Stomach (tissue), 4 donors: ENCODE data around the gene IL33.

Experiments used
- POLR2A ChIP-seq, 4 donors: fragments of 450-650 bp; IDR thresholded peaks; one replicate each; pipeline ENCODE4 v1.6.1; 2016; ENCODE audit warnings: antibody characterized with exemption in 4 of 4, control low read depth in 2 of 4, mild to moderate bottlenecking in 1 of 4, moderate library complexity in 1 of 4
- POLR2AphosphoS5 ChIP-seq, 3 donors: sonication (generic); formaldehyde crosslinking; IDR thresholded peaks; one replicate each; pipeline ENCODE4 v1.6.1; 2016; ENCODE audit warnings: antibody characterized with exemption in 3 of 3
- TF ChIP-seq, protein P1 (sequence below), 7 experiments: fragments of 450-650 bp in 4 of 7; fragments of 200-600 bp in 3 of 7; sonication (generic) in 3 of 7; IDR thresholded peaks; one replicate each; pipeline ENCODE4 v1.5.1; 2016 to 2019; ENCODE audit warnings: antibody characterized with exemption in 7 of 7, control low read depth in 2 of 7, mild to moderate bottlenecking in 1 of 7

DNA sequence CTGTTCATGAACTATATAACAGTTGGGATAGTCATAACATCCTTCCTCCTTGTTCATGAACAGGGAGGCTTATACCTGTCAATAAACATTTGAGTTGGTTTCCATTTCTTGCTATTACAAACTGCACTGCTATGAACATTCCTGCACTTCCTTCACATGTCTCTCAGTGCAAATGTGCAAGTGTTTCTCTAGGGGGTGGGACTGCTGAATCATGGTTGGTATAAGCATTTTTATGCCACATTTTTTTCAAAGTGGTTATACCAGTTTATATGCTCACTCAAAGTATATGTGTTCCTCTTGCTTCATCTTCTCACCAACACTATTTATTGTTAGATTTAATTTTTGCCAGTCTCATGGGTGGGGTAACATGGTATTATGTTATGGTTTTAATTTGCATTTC, 86.8 kb downstream of the IL33 start:
- TF ChIP-seq, protein P1, sequence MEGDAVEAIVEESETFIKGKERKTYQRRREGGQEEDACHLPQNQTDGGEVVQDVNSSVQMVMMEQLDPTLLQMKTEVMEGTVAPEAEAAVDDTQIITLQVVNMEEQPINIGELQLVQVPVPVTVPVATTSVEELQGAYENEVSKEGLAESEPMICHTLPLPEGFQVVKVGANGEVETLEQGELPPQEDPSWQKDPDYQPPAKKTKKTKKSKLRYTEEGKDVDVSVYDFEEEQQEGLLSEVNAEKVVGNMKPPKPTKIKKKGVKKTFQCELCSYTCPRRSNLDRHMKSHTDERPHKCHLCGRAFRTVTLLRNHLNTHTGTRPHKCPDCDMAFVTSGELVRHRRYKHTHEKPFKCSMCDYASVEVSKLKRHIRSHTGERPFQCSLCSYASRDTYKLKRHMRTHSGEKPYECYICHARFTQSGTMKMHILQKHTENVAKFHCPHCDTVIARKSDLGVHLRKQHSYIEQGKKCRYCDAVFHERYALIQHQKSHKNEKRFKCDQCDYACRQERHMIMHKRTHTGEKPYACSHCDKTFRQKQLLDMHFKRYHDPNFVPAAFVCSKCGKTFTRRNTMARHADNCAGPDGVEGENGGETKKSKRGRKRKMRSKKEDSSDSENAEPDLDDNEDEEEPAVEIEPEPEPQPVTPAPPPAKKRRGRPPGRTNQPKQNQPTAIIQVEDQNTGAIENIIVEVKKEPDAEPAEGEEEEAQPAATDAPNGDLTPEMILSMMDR (IDR thresholded peaks at IDR 0.05), result no peak
- TF ChIP-seq POLR2A (IDR thresholded peaks at IDR 0.05) (no peak), POLR2AphosphoS5 (IDR thresholded peaks at IDR 0.05) (peak in 1 of 3 donors; percentile 30)
